ENCODE measurements around the gene UBE2J1.
"Not testable (repeated sequence)": the region's sequence is repeated elsewhere in the genome, so short reads cannot be mapped to it uniquely, and the experiment has no call there.

Gene UBE2J1

DNA sequence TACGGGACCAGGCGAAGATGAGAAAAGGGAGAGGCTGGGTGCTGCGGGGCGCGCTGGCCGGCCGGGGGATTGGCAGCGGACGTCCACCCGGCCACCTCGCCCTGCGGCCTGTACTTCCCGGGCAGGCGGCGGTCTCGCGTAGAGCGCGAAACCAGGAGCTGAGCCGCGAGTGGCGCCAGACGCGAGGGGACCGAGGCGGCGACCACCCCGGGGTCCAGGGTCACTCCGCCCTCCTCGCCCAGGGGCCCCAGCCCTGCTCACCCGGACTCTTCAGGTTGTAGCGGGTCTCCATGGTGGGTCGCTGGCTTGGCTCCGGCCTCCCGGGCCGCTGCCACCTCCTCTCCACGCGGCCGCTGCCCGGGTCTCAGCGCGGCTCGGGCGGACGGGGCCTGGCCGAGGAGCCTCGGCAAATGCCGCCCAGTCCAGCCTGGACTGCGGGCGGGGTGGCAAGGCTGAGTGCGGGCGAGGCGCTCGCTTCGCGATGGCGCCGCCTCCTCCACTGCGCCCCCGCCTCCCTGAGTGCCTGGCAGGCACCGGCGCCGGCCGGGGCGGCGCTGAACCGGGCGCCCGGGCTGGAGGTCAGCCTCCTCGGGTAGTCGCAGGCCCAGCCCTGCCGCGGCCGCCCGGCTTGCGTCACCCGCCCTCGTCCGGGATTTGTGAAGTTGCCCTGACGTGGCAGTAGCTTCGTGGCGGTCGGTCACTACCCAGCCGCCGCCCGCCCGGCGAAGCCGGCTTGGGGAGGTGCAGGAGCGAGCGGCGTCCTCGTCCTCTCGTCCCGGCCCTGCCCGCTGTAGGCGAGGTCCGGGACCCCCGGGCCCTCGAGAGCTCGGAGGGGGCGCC lies at the start of gene UBE2J1:
TSS of gene UBE2J1 (minus strand) at position 445 of the 840 bp plus-strand sequence. CDS start at position 292, 153 bp downstream.
- peak; percentile 93 for DNase-seq

DNA sequence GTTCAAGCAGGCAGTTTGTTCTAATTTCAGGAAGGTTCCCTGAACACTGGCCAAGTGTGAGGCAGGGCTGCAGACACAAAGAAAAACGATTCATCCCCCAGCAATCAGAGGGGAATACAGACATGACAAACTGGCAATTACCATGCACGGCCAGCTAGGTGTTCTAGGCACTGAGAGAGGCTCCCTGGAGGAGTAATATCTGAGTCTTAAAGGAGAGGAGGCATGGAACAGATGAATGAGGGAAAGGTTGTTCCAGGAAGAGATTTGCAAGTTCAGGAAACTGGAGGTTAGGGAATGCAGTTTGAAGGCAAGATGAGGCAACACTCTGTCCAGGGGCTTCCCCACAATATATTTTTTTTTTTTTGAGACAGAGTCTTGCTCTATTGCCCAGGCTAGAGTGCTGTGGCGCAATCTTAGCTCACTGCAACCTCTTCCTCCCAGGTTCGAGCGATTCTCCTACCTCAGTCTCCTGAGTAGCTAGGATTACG lies 48.4 kb upstream of the UBE2J1 start:
- DNase-seq = no peak

DNA sequence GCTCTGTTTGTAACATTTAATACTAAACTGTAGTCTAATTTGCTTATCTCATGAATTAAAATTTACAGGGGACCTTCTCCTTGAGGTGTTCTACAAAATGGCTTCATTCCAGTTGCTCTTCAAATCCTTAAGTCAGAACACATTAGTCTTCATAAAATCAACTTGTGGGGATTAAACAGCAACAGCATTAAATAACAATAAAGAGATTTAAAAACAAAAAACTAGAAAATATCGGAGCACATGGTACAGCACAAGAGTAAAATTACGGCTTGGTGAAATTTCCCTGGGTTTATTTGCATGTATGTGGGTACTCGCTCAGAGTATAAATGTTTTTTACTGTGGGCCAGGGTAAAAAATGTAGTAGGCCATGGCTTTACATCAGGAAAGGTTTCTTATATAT lies 47.5 kb upstream of the UBE2J1 start:
- DNase-seq = no peak

- DNase-seq = no peak
These were observed 46.4 kb upstream of the UBE2J1 start for GRCh38 chr6:89398762-89399525.

GRCh38 chr6:89397884-89398283 lies 45.4 kb upstream of the UBE2J1 start:
- not testable (repeated sequence) for DNase-seq

GRCh38 chr6:89393659-89394058 lies 41.1 kb upstream of the UBE2J1 start:
- DNase-seq = no peak

- DNase-seq = no peak
These were observed 40.3 kb upstream of the UBE2J1 start for GRCh38 chr6:89392823-89393222.

GRCh38 chr6:89388846-89389245 lies 36.3 kb upstream of the UBE2J1 start:
- no peak for DNase-seq

DNA sequence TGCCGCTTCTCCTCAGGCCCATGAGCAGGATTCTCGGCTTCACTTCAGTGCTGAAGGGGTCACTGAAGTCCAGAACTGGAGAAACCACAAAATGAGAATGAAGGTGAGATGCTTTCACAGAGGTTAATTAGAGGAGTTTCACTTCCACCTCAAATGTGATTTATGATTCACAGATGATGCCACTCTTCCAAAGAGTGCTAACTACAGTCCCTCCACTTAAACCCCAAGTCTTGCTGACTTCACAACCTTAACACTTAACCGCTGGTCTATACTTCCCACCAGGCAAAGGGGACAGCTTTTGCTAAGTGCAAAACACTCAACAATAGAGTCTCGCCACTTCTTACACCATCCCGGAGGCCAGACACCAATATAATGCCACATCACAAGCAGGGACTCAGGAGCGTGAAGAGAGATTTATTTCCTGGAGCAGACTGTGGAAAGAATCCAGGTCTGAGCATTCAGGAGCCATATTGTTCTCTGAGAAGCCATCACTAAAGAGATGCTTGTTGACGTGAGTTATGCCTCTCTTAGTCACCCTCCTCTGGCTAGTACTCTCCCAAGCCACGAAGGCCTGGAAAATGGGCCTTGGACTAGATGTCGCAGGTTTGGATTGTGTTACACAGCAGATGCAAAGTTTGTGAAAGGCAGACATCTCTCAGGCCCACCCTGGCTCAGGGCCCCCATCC lies 35.1 kb upstream of the UBE2J1 start:
- DNase-seq = no peak

- no peak for DNase-seq
These were observed 34.5 kb upstream of the UBE2J1 start for GRCh38 chr6:89386917-89387491.

- DNase-seq = no peak
These were observed 33.3 kb upstream of the UBE2J1 start for GRCh38 chr6:89385846-89386245.

- DNase-seq = peak; percentile 37
These were observed 32.7 kb upstream of the UBE2J1 start for GRCh38 chr6:89385156-89385667.

GRCh38 chr6:89381031-89381430 lies 28.5 kb upstream of the UBE2J1 start:
- DNase-seq = no peak

DNA sequence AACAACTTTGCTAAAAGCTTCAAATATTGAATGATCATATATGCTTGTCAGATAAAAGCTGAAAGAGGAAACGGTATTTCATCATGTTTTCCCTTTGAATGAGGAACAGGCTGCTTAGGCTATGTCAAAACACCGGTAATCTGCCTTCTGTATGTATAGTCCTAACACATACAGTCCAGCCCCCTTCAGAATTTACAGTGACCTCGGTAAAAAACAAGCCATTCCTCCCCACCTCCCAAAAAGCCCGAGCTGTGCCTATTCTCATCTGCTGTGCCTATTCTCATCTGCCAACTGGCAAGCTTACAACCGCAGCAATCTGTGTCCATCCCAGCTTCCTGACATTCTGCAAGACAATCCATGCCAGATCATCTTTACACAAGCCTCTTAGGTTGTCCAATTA lies 26.8 kb upstream of the UBE2J1 start:
- DNase-seq = no peak

- DNase-seq = no peak
These were observed 26.1 kb upstream of the UBE2J1 start for GRCh38 chr6:89378628-89379027.

GRCh38 chr6:89375427-89376267 lies 23.1 kb upstream of the UBE2J1 start:
- peak; percentile 34 for DNase-seq

DNA sequence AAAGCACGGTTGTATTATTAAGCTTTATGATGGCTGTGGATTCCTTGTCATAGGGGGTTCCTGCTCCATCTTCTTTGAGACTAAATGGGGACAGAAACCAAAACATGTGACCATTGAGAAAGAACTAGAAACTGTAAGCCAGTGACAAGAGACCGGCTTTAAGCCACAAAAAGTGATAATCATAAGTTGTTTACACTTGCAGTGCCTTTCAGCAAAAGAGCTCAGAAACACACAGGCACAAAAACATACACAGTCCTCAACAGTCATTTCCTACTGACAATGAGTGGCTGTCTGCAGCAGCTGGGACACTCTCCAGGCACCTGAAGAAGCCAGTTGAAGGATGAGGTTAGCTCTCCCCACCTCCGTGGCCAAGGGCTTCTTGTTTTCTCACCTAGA lies 20.0 kb upstream of the UBE2J1 start:
- DNase-seq = no peak

GRCh38 chr6:89371849-89372505 lies 19.5 kb upstream of the UBE2J1 start:
- DNase-seq = peak; percentile 45

DNA sequence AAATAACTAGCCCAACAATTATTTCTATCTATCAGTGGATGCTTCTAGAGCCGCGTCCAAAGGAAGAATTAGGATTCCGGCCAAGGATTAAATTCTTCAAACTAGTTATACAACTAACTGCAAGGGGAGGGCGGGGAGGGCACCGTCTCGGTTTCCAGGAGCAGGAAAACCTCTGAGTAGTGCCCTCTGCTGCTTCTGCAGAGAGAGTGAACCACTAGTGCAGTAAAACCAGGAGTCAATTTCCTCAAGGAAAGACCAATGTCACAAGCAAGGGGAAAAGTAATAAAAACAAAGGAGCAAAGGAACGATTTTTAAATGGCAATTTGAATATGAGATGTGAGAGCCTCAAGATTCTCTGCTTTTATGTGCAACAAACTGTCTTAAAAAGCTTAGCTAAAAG lies 16.5 kb upstream of the UBE2J1 start:
- no peak for DNase-seq

- DNase-seq = peak; percentile 46
These were observed 15.6 kb upstream of the UBE2J1 start for GRCh38 chr6:89368107-89368506.

DNA sequence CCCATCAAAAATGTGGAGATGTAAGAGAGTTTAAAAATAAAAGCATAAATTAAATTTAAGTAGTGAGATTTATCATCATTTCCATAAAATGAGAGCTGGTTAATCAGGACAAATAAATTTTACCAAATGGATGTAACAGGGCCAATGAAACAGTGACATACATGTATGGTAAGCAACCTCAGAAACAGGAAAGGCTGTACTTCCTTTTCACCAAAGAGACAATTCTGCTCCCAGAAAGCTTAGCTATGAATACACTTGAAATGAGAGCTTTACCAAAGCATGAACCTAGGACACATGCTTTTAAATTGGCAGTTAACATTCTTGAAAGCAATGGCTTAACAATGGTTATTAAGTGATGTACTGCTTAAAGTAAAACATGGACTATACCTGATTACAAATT lies 12.1 kb upstream of the UBE2J1 start:
- no peak for DNase-seq

Data from left hindlimb (tissue), 1 donor.